ENCODE results near the gene CFAP221.

The CFAP221 gene

GRCh38 chr2:119683713-119684443 is 139.6 kb downstream of the CFAP221 start:
- DNase-seq (ENCODE audit: extremely low spot score), result no peak
- CTCF ChIA-PET, result no interaction called here
- POLR2A ChIA-PET, result interaction anchor here (1.5 kb wide), 1 partner anchor 13 kb away, joined by 4 read pairs; no protein-coding TSS in a partner anchor
- TF ChIP-seq L3MBTL2 (conservative IDR thresholded peaks at IDR 0.05), result no peak
- TF ChIP-seq NFRKB (IDR thresholded peaks at IDR 0.05), result no peak
- TF ChIP-seq ELF4 (IDR thresholded peaks at IDR 0.05), result no peak
- TF ChIP-seq TARDBP (IDR thresholded peaks at IDR 0.05), result no peak
- no peak for TF ChIP-seq LEF1 (IDR thresholded peaks at IDR 0.05; ENCODE audit: borderline replicate concordance)
- no peak for TF ChIP-seq HDGF (IDR thresholded peaks at IDR 0.05; ENCODE audit: borderline replicate concordance)
- no peak for TF ChIP-seq CTBP1 (IDR thresholded peaks at IDR 0.05; ENCODE audit: borderline replicate concordance)
- TF ChIP-seq BHLHE40 (IDR thresholded peaks at IDR 0.05; ENCODE audit: borderline replicate concordance), result no peak
- TF ChIP-seq FOXA1 (IDR thresholded peaks at IDR 0.05), result no peak
- TF ChIP-seq, protein P1, sequence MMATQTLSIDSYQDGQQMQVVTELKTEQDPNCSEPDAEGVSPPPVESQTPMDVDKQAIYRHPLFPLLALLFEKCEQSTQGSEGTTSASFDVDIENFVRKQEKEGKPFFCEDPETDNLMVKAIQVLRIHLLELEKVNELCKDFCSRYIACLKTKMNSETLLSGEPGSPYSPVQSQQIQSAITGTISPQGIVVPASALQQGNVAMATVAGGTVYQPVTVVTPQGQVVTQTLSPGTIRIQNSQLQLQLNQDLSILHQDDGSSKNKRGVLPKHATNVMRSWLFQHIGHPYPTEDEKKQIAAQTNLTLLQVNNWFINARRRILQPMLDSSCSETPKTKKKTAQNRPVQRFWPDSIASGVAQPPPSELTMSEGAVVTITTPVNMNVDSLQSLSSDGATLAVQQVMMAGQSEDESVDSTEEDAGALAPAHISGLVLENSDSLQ (IDR thresholded peaks at IDR 0.05), result no peak
- TF ChIP-seq FOXM1 (IDR thresholded peaks at IDR 0.05; ENCODE audit: borderline replicate concordance), result no peak
- TF ChIP-seq ZNF384 (IDR thresholded peaks at IDR 0.05), result no peak
- TF ChIP-seq ARNT (IDR thresholded peaks at IDR 0.05), result no peak
- no peak for TF ChIP-seq SUZ12 (IDR thresholded peaks at IDR 0.05)
- no peak for TF ChIP-seq SP1 (IDR thresholded peaks at IDR 0.05)
- no peak for TF ChIP-seq FOXK2 (IDR thresholded peaks at IDR 0.05)

- ChIA-PET CTCF (no interaction called here), POLR2A (interaction anchor here (1.5 kb wide), 1 partner anchor 13 kb away, joined by 4 read pairs; no protein-coding TSS in a partner anchor)
- no peak for DNase-seq (ENCODE audit: extremely low spot score)
- TF ChIP-seq ARNT (IDR thresholded peaks at IDR 0.05) (no peak), FOXK2 (IDR thresholded peaks at IDR 0.05) (no peak), TARDBP (IDR thresholded peaks at IDR 0.05) (no peak), HDGF (IDR thresholded peaks at IDR 0.05; ENCODE audit: borderline replicate concordance) (no peak), SUZ12 (IDR thresholded peaks at IDR 0.05) (no peak), ZNF384 (IDR thresholded peaks at IDR 0.05) (no peak), L3MBTL2 (conservative IDR thresholded peaks at IDR 0.05) (no peak), FOXA1 (IDR thresholded peaks at IDR 0.05) (no peak), FOXM1 (IDR thresholded peaks at IDR 0.05; ENCODE audit: borderline replicate concordance) (no peak), LEF1 (IDR thresholded peaks at IDR 0.05; ENCODE audit: borderline replicate concordance) (no peak), CTBP1 (IDR thresholded peaks at IDR 0.05; ENCODE audit: borderline replicate concordance) (no peak), SP1 (IDR thresholded peaks at IDR 0.05) (no peak), NFRKB (IDR thresholded peaks at IDR 0.05) (no peak), ELF4 (IDR thresholded peaks at IDR 0.05) (no peak), BHLHE40 (IDR thresholded peaks at IDR 0.05; ENCODE audit: borderline replicate concordance) (no peak)
- TF ChIP-seq, protein P1 (IDR thresholded peaks at IDR 0.05), result no peak
Measured at GRCh38 chr2:119684518-119684917, 140.3 kb downstream of the CFAP221 start.

DNA sequence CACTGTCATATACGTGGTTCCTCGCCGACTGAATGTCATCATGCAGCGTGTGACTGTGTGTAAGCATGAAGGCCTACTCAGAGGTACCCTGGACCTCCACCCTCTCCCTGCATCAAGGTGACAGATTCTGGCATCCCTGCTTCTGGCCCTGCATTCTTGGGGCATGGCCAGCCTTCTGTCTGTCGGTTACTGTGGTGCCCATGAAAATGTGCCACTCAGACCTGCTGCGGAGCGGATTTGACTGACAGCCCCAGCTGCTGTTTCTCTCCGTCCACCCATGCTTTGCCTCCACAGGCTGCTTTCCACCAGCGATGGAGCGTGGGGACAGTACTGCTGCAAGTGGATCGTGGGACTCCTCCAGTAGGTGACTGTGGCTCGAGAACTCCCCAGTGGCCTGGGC is 144.4 kb downstream of the CFAP221 start:
- ChIA-PET POLR2A (no interaction called here), CTCF (no interaction called here)
- DNase-seq (ENCODE audit: extremely low spot score), result no peak

GRCh38 chr2:119689218-119689617 is 145.0 kb downstream of the CFAP221 start:
- CTCF ChIA-PET, result interaction anchor here (0.5 kb wide), 1 partner anchor 80 kb away, joined by 3 read pairs; no protein-coding TSS in a partner anchor
- TF ChIP-seq HDGF (IDR thresholded peaks at IDR 0.05; ENCODE audit: borderline replicate concordance) (no peak), BHLHE40 (IDR thresholded peaks at IDR 0.05; ENCODE audit: borderline replicate concordance) (no peak), LEF1 (IDR thresholded peaks at IDR 0.05; ENCODE audit: borderline replicate concordance) (no peak), ELF4 (IDR thresholded peaks at IDR 0.05) (no peak), CTBP1 (IDR thresholded peaks at IDR 0.05; ENCODE audit: borderline replicate concordance) (no peak), NFRKB (IDR thresholded peaks at IDR 0.05) (no peak)

More for the DNA sequence above, 144.4 kb downstream of the CFAP221 start:
- TF ChIP-seq HDGF (IDR thresholded peaks at IDR 0.05; ENCODE audit: borderline replicate concordance) (no peak), NFRKB (IDR thresholded peaks at IDR 0.05) (no peak), TARDBP (IDR thresholded peaks at IDR 0.05) (no peak), CTBP1 (IDR thresholded peaks at IDR 0.05; ENCODE audit: borderline replicate concordance) (no peak), FOXK2 (IDR thresholded peaks at IDR 0.05) (no peak), ZNF384 (IDR thresholded peaks at IDR 0.05) (no peak), FOXA1 (IDR thresholded peaks at IDR 0.05) (no peak), FOXM1 (IDR thresholded peaks at IDR 0.05; ENCODE audit: borderline replicate concordance) (no peak), L3MBTL2 (conservative IDR thresholded peaks at IDR 0.05) (no peak), LEF1 (IDR thresholded peaks at IDR 0.05; ENCODE audit: borderline replicate concordance) (no peak)
- TF ChIP-seq, protein P1 (IDR thresholded peaks at IDR 0.05), result no peak

GRCh38 chr2:119691189-119691588 is 146.9 kb downstream of the CFAP221 start:
- ChIA-PET CTCF (interaction anchor here (1.0 kb wide), 1 partner anchor 12 kb away, joined by 4 read pairs; no protein-coding TSS in a partner anchor), POLR2A (interaction anchor here (1.2 to 1.9 kb wide), 2 partner anchors 9 to 13 kb away, joined by 4 to 11 read pairs; partner anchors contain the start of gene TMEM177)
- TF ChIP-seq FOXM1 (IDR thresholded peaks at IDR 0.05; ENCODE audit: borderline replicate concordance), result no peak
- TF ChIP-seq BHLHE40 (IDR thresholded peaks at IDR 0.05; ENCODE audit: borderline replicate concordance), result no peak
- no peak for TF ChIP-seq SUZ12 (IDR thresholded peaks at IDR 0.05)
- no peak for TF ChIP-seq SP1 (IDR thresholded peaks at IDR 0.05)
- no peak for TF ChIP-seq CTBP1 (IDR thresholded peaks at IDR 0.05; ENCODE audit: borderline replicate concordance)
- TF ChIP-seq ELF4 (IDR thresholded peaks at IDR 0.05), result no peak
- no peak for TF ChIP-seq HDGF (IDR thresholded peaks at IDR 0.05; ENCODE audit: borderline replicate concordance)
- no peak for TF ChIP-seq FOXA1 (IDR thresholded peaks at IDR 0.05)
- TF ChIP-seq ZNF384 (IDR thresholded peaks at IDR 0.05), result no peak
- no peak for TF ChIP-seq ARNT (IDR thresholded peaks at IDR 0.05)
- no peak for DNase-seq (ENCODE audit: extremely low spot score)

More at GRCh38 chr2:119689218-119689617, 145.0 kb downstream of the CFAP221 start:
- POLR2A ChIA-PET, result no interaction called here
- no peak for DNase-seq (ENCODE audit: extremely low spot score)

Data from HEK293T (cell line).